GM21423 (cell line): ENCODE results near the gene HM13.
"Not testable (repeated sequence)": the region's sequence is repeated elsewhere in the genome, so short reads cannot be mapped to it uniquely, and the experiment has no call there.

Source experiments
- ATAC-seq: cut with Tn5 transposase; IDR thresholded peaks from one replicate; pipeline ENCODE4 v1.9.1; 2021; ENCODE audit warnings: mild to moderate bottlenecking, moderate library complexity; ENCODE audit not compliant: unreplicated experiment

The HM13 gene

GRCh38 chr20:31580706-31581105 is 66.5 kb downstream of the HM13 start:
- ATAC-seq, result no peak

- no peak for ATAC-seq
These were observed 67.1 kb downstream of the HM13 start for GRCh38 chr20:31581391-31581790.

- no peak for ATAC-seq
These were observed 73.5 kb downstream of the HM13 start for GRCh38 chr20:31587545-31588389.

GRCh38 chr20:31590717-31591225 is 76.5 kb downstream of the HM13 start:
- ATAC-seq, result no peak

GRCh38 chr20:31593221-31594001 is 79.2 kb downstream of the HM13 start:
- ATAC-seq, result no peak

GRCh38 chr20:31594002-31594557 is 79.8 kb downstream of the HM13 start:
- ATAC-seq, result no peak

- no peak for ATAC-seq
These were observed 80.5 kb downstream of the HM13 start for GRCh38 chr20:31594558-31595379.

- no peak for ATAC-seq
These were observed 81.1 kb downstream of the HM13 start for GRCh38 chr20:31595380-31595653.

- ATAC-seq, result no peak
These were observed 81.6 kb downstream of the HM13 start for GRCh38 chr20:31595654-31596411.

- ATAC-seq, result not testable (repeated sequence)
These were observed 82.1 kb downstream of the HM13 start for GRCh38 chr20:31596412-31596715.

GRCh38 chr20:31596831-31597480 is 82.7 kb downstream of the HM13 start:
- no peak for ATAC-seq

GRCh38 chr20:31597481-31597855 is 83.2 kb downstream of the HM13 start:
- ATAC-seq, result no peak

- no peak for ATAC-seq
These were observed 88.2 kb downstream of the HM13 start for GRCh38 chr20:31602431-31602778.

- ATAC-seq, result peak; percentile 39
These were observed 88.7 kb downstream of the HM13 start for GRCh38 chr20:31602779-31603441.

- peak; percentile 45 for ATAC-seq
These were observed 89.8 kb downstream of the HM13 start for GRCh38 chr20:31603822-31604566.

GRCh38 chr20:31604567-31605030 is 90.4 kb downstream of the HM13 start:
- ATAC-seq, result no peak

- ATAC-seq, result peak; percentile 90
These were observed 91.0 kb downstream of the HM13 start, which contains the start of gene ID1 for GRCh38 chr20:31605031-31605901. TSS of gene ID1 (plus strand) at chr20:31605289. CDS start at chr20:31605388, 99 bp downstream.
